HCT116 (cell line): ENCODE results near the gene BEND6. TPM values are rescaled to one million over a fixed set of nuclear protein-coding genes. Genes with fewer than 3 reads are reported as not detected.

Source experiments
- ATAC-seq: fragments of 200-7000 bp; cut with Tn5 transposase; 2 replicates; pipeline ENCODE4 v1.9.1; 2020; ENCODE audit warnings: mild to moderate bottlenecking, moderate library complexity
- BruUV-seq: library from RNA; stranded (reverse); fragments of 400-500 nt; replicated peaks from 2 replicates; lab custom pipeline; 2021; lab: Mats Ljungman, UMichigan
- CTCF ChIA-PET: fragments of 300-600 bp; sonication (Branson Sonifier 250); formaldehyde crosslinking; loops from one replicate; lab custom pipeline; 2021; ENCODE audit warnings: antibody characterized with exemption; lab: Charles Lee
- POLR2A ChIA-PET: fragments of 300-600, 350-600 bp; sonication (Branson Sonifier 250); formaldehyde crosslinking; loops from one replicate; lab custom pipeline; 2021; ENCODE audit warnings: antibody characterized with exemption; lab: Charles Lee
- RAD21 ChIA-PET, 2 experiments: fragments of 300-600 bp; sonication (Branson Sonifier 250); formaldehyde crosslinking; loops; one replicate each; lab custom pipeline; 2023; ENCODE audit warnings: low total read pairs in 2 of 2; ENCODE audit not compliant: uncharacterized antibody in 2 of 2, unreplicated experiment in 2 of 2, low non-redundant PET in 1 of 2; lab: Charles Lee
- DNase-seq: peaks from one replicate; pipeline ENCODE4 v3.0.0-alpha.2; 2010; ENCODE audit warnings: low read depth, low spot score
- H2AFZ ChIP-seq: fragments of 200-600 bp; shearing (Covaris generic), sonication (generic); 2 replicates; pipeline ENCODE4 v1.6.1; 2017; ENCODE audit warnings: low read depth, mixed run types, mixed read lengths, antibody characterized with exemption, low read length; ENCODE audit not compliant: poor library complexity, severe bottlenecking
- H3K27ac ChIP-seq: 2 replicates; pipeline ENCODE4 v1.5.1; 2012; ENCODE audit warnings: low read depth, low read length
- H3K27me3 ChIP-seq: fragments of 200-600 bp; sonication (generic); 2 replicates; pipeline ENCODE4 v1.6.1; 2016; ENCODE audit warnings: mixed run types, low read length, mixed read lengths; ENCODE audit not compliant: insufficient read depth
- H3K36me3 ChIP-seq, 2 experiments: fragments of 200-500 bp in 1 of 2; fragments of 200-600 bp in 1 of 2; sonication (Bioruptor generic) in 1 of 2; sonication (generic) in 1 of 2; 2 replicates each; pipeline versions ENCODE4 v1.5.1 to v1.6.1; 2014 to 2016; ENCODE audit warnings: low read length in 2 of 2, inconsistent platforms in 1 of 2, mixed read lengths in 1 of 2, mixed run types in 1 of 2; ENCODE audit not compliant: insufficient read depth in 2 of 2, control insufficient read depth in 1 of 2
- H3K4me1 ChIP-seq, 2 experiments: fragments of 200-600 bp in 1 of 2; sonication (generic) in 1 of 2; 2 replicates each; pipeline versions ENCODE4 v1.5.1 to v1.6.1; 2012 to 2017; ENCODE audit warnings: low read length in 2 of 2, inconsistent platforms in 1 of 2, mild to moderate bottlenecking in 1 of 2, mixed read lengths in 1 of 2, mixed run types in 1 of 2, moderate library complexity in 1 of 2; ENCODE audit not compliant: insufficient read depth in 2 of 2, control insufficient read depth in 1 of 2
- H3K4me2 ChIP-seq: fragments of 200-600 bp; sonication (generic); 2 replicates; pipeline ENCODE4 v1.6.1; 2017; ENCODE audit warnings: mixed run types, low read length, mixed read lengths
- H3K4me3 ChIP-seq, 2 experiments: fragments of 200-600 bp in 1 of 2; sonication (generic) in 1 of 2; replicated peaks in 1 of 2; 2 replicates each; pipeline ENCODE4 v1.5.1; 2011 to 2016; ENCODE audit warnings: low read length in 2 of 2, control low read depth in 1 of 2, low read depth in 1 of 2, mild to moderate bottlenecking in 1 of 2, mixed read lengths in 1 of 2, mixed run types in 1 of 2
- H3K79me2 ChIP-seq: fragments of 200-600 bp; sonication (generic); 2 replicates; pipeline ENCODE4 v1.6.1; 2017; ENCODE audit warnings: mild to moderate bottlenecking, mixed run types, low read length, moderate library complexity, mixed read lengths; ENCODE audit not compliant: insufficient read depth
- H3K9ac ChIP-seq: fragments of 200-600 bp; sonication (generic); 2 replicates; pipeline ENCODE4 v1.6.1; 2016; ENCODE audit warnings: low read length, mixed read lengths
- H3K9me2 ChIP-seq: fragments of 200-600 bp; sonication (generic), shearing (Covaris generic); 2 replicates; pipeline ENCODE4 v1.6.1; 2017; ENCODE audit warnings: mixed run types, mild to moderate bottlenecking, moderate library complexity; ENCODE audit not compliant: insufficient read depth
- H3K9me3 ChIP-seq, 2 experiments: fragments of 200-500 bp in 1 of 2; fragments of 200-600 bp in 1 of 2; sonication (Bioruptor generic) in 1 of 2; sonication (generic) in 1 of 2; 2 replicates each; pipeline ENCODE4 v1.6.1; 2014 to 2017; ENCODE audit warnings: low read length in 2 of 2, mixed read lengths in 2 of 2, inconsistent platforms in 1 of 2, low read depth in 1 of 2, mild to moderate bottlenecking in 1 of 2, mixed run types in 1 of 2, moderate library complexity in 1 of 2; ENCODE audit not compliant: control insufficient read depth in 1 of 2, insufficient read depth in 1 of 2
- H4K20me1 ChIP-seq: fragments of 200-600 bp; sonication (generic), shearing (Covaris generic); 2 replicates; pipeline ENCODE4 v1.6.1; 2017; ENCODE audit warnings: mixed run types, mild to moderate bottlenecking, moderate library complexity; ENCODE audit not compliant: insufficient read depth
- CBX3 ChIP-seq: IDR thresholded peaks from 2 replicates; pipeline ENCODE4 v1.6.1; 2012; ENCODE audit warnings: low read depth
- CTCF ChIP-seq, 3 experiments: fragments of 200-600 bp in 1 of 3; sonication (generic) in 1 of 3; IDR thresholded peaks in 2 of 3; conservative IDR thresholded peaks in 1 of 3; 2 replicates each; pipeline ENCODE4 v1.5.1; 2012 to 2017; ENCODE audit warnings: low read depth in 2 of 3, low read length in 2 of 3, antibody characterized with exemption in 1 of 3, borderline replicate concordance in 1 of 3, control low read depth in 1 of 3, mild to moderate bottlenecking in 1 of 3, mixed read lengths in 1 of 3, mixed run types in 1 of 3, moderate library complexity in 1 of 3; ENCODE audit not compliant: insufficient read depth in 1 of 3
- EGR1 ChIP-seq: IDR thresholded peaks from 2 replicates; pipeline ENCODE4 v1.6.1; 2012; ENCODE audit warnings: low read depth
- ELF1 ChIP-seq: IDR thresholded peaks from 2 replicates; pipeline ENCODE4 v1.6.1; 2012; ENCODE audit warnings: low read depth, borderline replicate concordance
- EZH2 ChIP-seq: fragments of 200-600 bp; sonication (generic); IDR thresholded peaks from 2 replicates; pipeline ENCODE4 v1.6.1; 2017; ENCODE audit warnings: antibody characterized with exemption, mixed run types
- EZH2phosphoT487 ChIP-seq: fragments of 200-600 bp; IDR thresholded peaks from 2 replicates; pipeline ENCODE4 v1.6.1; 2018; ENCODE audit warnings: antibody characterized with exemption, borderline replicate concordance
- FOSL1 ChIP-seq: IDR thresholded peaks from 2 replicates; pipeline ENCODE4 v1.6.1; 2012; ENCODE audit warnings: low read depth
- JUND ChIP-seq: IDR thresholded peaks from 2 replicates; pipeline ENCODE4 v1.6.1; 2012
- TCF7L2 ChIP-seq: IDR thresholded peaks from 2 replicates; pipeline ENCODE4 v1.7.0; 2011; ENCODE audit warnings: borderline replicate concordance, inconsistent platforms; ENCODE audit not compliant: insufficient read depth, insufficient read length; ENCODE audit errors: extremely low read depth
- YY1 ChIP-seq: IDR thresholded peaks from 2 replicates; pipeline ENCODE4 v1.6.1; 2011; ENCODE audit warnings: low read length, low read depth, moderate library complexity, mild to moderate bottlenecking; ENCODE audit not compliant: insufficient replicate concordance; ENCODE audit errors: extremely low read depth
- ZNF274 ChIP-seq: fragments of 200-500 bp; sonication (Bioruptor generic); IDR thresholded peaks from 2 replicates; pipeline ENCODE4 v1.6.1; 2014; ENCODE audit warnings: mild to moderate bottlenecking, low read depth, low read length, inconsistent platforms
- intact Hi-C: fragments of 100-400 bp; cut with micrococcal nuclease; formaldehyde crosslinking; loops from 2 replicates; pipeline ENCODE4 v1.10.0; 2022
- total RNA-seq: library from RNA; stranded (reverse); gene quantifications from one replicate; pipeline ENCODE4 v1.2.1, GENCODE V29; 2021; ENCODE audit not compliant: unreplicated experiment
- TF ChIP-seq, protein P1 (sequence below): IDR thresholded peaks from 2 replicates; pipeline ENCODE4 v1.6.1; 2011; ENCODE audit warnings: mild to moderate bottlenecking, low read length, moderate library complexity; ENCODE audit not compliant: insufficient replicate concordance; ENCODE audit errors: extremely low read depth
- TF ChIP-seq, protein P2 (sequence below): IDR thresholded peaks from 2 replicates; pipeline ENCODE4 v1.6.1; 2012

Gene BEND6
- total RNA-seq, 1 experiment from 2014 or later: 4.0 TPM

- no peaks in the 10 kb centered on the region for H4K20me1 ChIP-seq
- no peak overlapping the region for H3K4me3 ChIP-seq
- H3K27ac ChIP-seq: no peak overlapping the region
- no TSS peak for BruUV-seq
- no peaks in the 10 kb centered on the region for H3K79me2 ChIP-seq
- H3K9me2 ChIP-seq: no peaks in the 10 kb centered on the region
- no peak overlapping the region for H3K4me2 ChIP-seq
- ChIA-PET CTCF (interaction anchor here (1.2 to 1.5 kb wide), 2 partner anchors 32 to 37 kb away, joined by 3 to 4 read pairs; partner anchors contain the start of gene BEND6), POLR2A (no interaction called here), RAD21 (no interaction called here)
- no peaks in the 10 kb centered on the region for H3K4me1 ChIP-seq
- no peak for TF ChIP-seq TCF7L2
- DNase-seq (no peak), ATAC-seq (no peak)
- H3K9ac ChIP-seq: no peak overlapping the region
- intact Hi-C loops: no loop called here
- H3K36me3 ChIP-seq: no peaks in the 10 kb centered on the region
- H2AFZ ChIP-seq: no peak overlapping the region
- H3K9me3 ChIP-seq: no peaks in the 10 kb centered on the region
- H3K27me3 ChIP-seq: no peaks in the 10 kb centered on the region
Observed at GRCh38 chr6:56992036-56992435, 37.1 kb downstream of the BEND6 start.

GRCh38 chr6:56992703-56993102, 37.8 kb downstream of the BEND6 start:
- intact Hi-C loops: no loop called here
- H3K4me1 ChIP-seq: no peaks in the 10 kb centered on the region
- H3K79me2 ChIP-seq: no peaks in the 10 kb centered on the region
- H3K4me3 ChIP-seq: no peak overlapping the region
- H3K9ac ChIP-seq: no peak overlapping the region
- ChIA-PET POLR2A (no interaction called here), CTCF (interaction anchor here (1.5 kb wide), 1 partner anchor 38 kb away, joined by 4 read pairs; the partner anchor contains the start of gene BEND6), RAD21 (no interaction called here)
- no peaks in the 10 kb centered on the region for H4K20me1 ChIP-seq
- peak overlapping the region; percentile 11 for H2AFZ ChIP-seq
- H3K9me2 ChIP-seq: no peaks in the 10 kb centered on the region
- H3K9me3 ChIP-seq: no peaks in the 10 kb centered on the region
- no peak overlapping the region for H3K27ac ChIP-seq
- no peaks in the 10 kb centered on the region for H3K27me3 ChIP-seq
- BruUV-seq: no TSS peak
- no peak overlapping the region for H3K4me2 ChIP-seq
- no peaks in the 10 kb centered on the region for H3K36me3 ChIP-seq
- no peak for DNase-seq
- TF ChIP-seq EZH2 (no peak), FOSL1 (no peak), ZNF274 (no peak), YY1 (no peak), EZH2phosphoT487 (no peak), CBX3 (no peak), EGR1 (no peak), CTCF (IDR thresholded peaks at IDR 0.05 in 2 of 3, conservative IDR thresholded peaks at IDR 0.05 in 1 of 3; ENCODE audit: borderline replicate concordance in 1 of 3, insufficient read depth in 1 of 3, low read depth in 2 of 3, low read length in 2 of 3) (no peak), ELF1 (no peak), JUND (no peak), TCF7L2 (no peak)
- TF ChIP-seq, protein P1, sequence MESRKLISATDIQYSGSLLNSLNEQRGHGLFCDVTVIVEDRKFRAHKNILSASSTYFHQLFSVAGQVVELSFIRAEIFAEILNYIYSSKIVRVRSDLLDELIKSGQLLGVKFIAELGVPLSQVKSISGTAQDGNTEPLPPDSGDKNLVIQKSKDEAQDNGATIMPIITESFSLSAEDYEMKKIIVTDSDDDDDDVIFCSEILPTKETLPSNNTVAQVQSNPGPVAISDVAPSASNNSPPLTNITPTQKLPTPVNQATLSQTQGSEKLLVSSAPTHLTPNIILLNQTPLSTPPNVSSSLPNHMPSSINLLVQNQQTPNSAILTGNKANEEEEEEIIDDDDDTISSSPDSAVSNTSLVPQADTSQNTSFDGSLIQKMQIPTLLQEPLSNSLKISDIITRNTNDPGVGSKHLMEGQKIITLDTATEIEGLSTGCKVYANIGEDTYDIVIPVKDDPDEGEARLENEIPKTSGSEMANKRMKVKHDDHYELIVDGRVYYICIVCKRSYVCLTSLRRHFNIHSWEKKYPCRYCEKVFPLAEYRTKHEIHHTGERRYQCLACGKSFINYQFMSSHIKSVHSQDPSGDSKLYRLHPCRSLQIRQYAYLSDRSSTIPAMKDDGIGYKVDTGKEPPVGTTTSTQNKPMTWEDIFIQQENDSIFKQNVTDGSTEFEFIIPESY: no peak
- TF ChIP-seq, protein P2, sequence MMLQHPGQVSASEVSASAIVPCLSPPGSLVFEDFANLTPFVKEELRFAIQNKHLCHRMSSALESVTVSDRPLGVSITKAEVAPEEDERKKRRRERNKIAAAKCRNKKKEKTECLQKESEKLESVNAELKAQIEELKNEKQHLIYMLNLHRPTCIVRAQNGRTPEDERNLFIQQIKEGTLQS: no peak
- ATAC-seq: no peak
